Uterus (tissue), 4 donors: Measurements from ENCODE around the gene EPHB2. TPM values are rescaled to one million over a fixed set of nuclear protein-coding genes. Genes with fewer than 3 reads are reported as not detected.

Experiments used
- DNase-seq, 2 donors: peaks; one replicate each; pipeline ENCODE4 v3.0.0-alpha.2; 2019 to 2020
- H3K27ac ChIP-seq, 2 donors: fragments of 200-600 bp; sonication (generic); 1 replicate in 1 of 2; 2 replicates in 1 of 2; pipeline ENCODE4 v1.5.1; 2016 to 2018
- H3K27me3 ChIP-seq, 2 donors: fragments of 200-600 bp; sonication (generic); one replicate each; pipeline ENCODE4 v1.5.1; 2018 to 2019; ENCODE audit warnings: control low read depth in 1 of 2
- H3K36me3 ChIP-seq, 2 donors: fragments of 200-600 bp; sonication (generic); one replicate each; pipeline ENCODE4 v1.5.1; 2019; ENCODE audit warnings: control low read depth in 1 of 2
- H3K4me1 ChIP-seq, 2 donors: fragments of 200-600 bp; sonication (generic); one replicate each; pipeline ENCODE4 v1.5.1; 2018 to 2019; ENCODE audit warnings: control low read depth in 1 of 2
- H3K4me3 ChIP-seq, 2 donors: fragments of 200-600 bp; sonication (generic); 1 replicate in 1 of 2; 2 replicates in 1 of 2; pipeline ENCODE4 v1.5.1; 2018 to 2019; ENCODE audit warnings: mild to moderate bottlenecking in 1 of 2
- H3K9me3 ChIP-seq, 2 donors: fragments of 200-600 bp; sonication (generic); one replicate each; pipeline ENCODE4 v1.5.1; 2019; ENCODE audit warnings: control low read depth in 1 of 2
- POLR2A ChIP-seq, 2 donors: fragments of 450-650 bp; IDR thresholded peaks; one replicate each; pipeline ENCODE4 v1.6.1; 2016; ENCODE audit warnings: antibody characterized with exemption in 2 of 2, mild to moderate bottlenecking in 1 of 2, moderate library complexity in 1 of 2
- intact Hi-C: fragments of 100-400 bp; cut with DNase I; formaldehyde crosslinking; loops from one replicate; pipeline ENCODE4 v1.15.1; 2023; ENCODE audit warnings: low total_unique reads
- microRNA-seq: library from miRNA; unstranded; fragments of <30 nt; microRNA quantifications from one replicate; pipeline ENCODE4, GENCODE V29; 2016; ENCODE audit warnings: borderline microRNAs expressed, borderline replicate concordance
- small RNA-seq: library from RNA; depleted of rRNA; stranded (forward); fragments of <200 nt; gene quantifications from one replicate; pipeline ENCODE3, GENCODE V24; 2016
- total RNA-seq, 4 donors: library from RNA; depleted of rRNA in 3 of 4; stranded (reverse); fragments of >200 nt in 3 of 4; gene quantifications; one replicate each; pipeline versions ENCODE4 v1.1.0 to v1.2.4, GENCODE V29; 2014 to 2023
- TF ChIP-seq, protein P1 (sequence below), 4 experiments: fragments of 200-600 bp in 2 of 4; fragments of 450-650 bp in 2 of 4; sonication (generic) in 2 of 4; IDR thresholded peaks; one replicate each; pipeline ENCODE4 v1.5.1; 2016 to 2019; ENCODE audit warnings: antibody characterized with exemption in 4 of 4, mild to moderate bottlenecking in 2 of 4, moderate library complexity in 1 of 4
- donor health status: DM: yes; HTN: yes; CAD: no.

Gene EPHB2
- total RNA-seq, 4 donors from 2014 or later, result under 0.01 to 49.6 (median 2.2) TPM

DNA sequence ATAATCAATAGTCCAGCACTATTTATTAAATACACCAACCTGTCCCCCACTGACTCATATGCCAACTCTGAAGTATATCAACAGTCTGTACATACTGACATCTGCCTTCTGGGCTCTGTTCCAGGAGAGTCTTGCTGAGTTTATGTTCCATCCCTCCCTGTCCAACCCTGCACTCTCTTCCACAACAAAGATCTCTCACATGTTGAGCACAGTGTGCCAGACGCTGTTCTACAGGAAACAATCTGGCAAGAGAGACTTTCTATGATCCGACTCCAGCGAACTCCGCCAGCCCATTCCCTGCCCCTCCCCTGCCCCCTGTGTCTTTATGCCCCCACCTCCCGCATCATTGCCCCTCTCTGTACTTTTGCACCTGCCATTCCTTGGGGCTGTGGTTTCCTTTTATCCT lies 258.7 kb downstream of the EPHB2 start:
- Histone ChIP-seq H3K4me3 (no peak overlapping the region), H3K27ac (no peak overlapping the region), H3K36me3 (no peaks in the 10 kb centered on the region), H3K27me3 (peaks cover 0 to 8% of the 10 kb centered on the region in 2 donors), H3K4me1 (no peaks in the 10 kb centered on the region), H3K9me3 (no peaks in the 10 kb centered on the region)
- DNase-seq, result no peak
- TF ChIP-seq POLR2A (IDR thresholded peaks at IDR 0.05), result no peak
- TF ChIP-seq, protein P1, sequence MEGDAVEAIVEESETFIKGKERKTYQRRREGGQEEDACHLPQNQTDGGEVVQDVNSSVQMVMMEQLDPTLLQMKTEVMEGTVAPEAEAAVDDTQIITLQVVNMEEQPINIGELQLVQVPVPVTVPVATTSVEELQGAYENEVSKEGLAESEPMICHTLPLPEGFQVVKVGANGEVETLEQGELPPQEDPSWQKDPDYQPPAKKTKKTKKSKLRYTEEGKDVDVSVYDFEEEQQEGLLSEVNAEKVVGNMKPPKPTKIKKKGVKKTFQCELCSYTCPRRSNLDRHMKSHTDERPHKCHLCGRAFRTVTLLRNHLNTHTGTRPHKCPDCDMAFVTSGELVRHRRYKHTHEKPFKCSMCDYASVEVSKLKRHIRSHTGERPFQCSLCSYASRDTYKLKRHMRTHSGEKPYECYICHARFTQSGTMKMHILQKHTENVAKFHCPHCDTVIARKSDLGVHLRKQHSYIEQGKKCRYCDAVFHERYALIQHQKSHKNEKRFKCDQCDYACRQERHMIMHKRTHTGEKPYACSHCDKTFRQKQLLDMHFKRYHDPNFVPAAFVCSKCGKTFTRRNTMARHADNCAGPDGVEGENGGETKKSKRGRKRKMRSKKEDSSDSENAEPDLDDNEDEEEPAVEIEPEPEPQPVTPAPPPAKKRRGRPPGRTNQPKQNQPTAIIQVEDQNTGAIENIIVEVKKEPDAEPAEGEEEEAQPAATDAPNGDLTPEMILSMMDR (IDR thresholded peaks at IDR 0.05), result no peak
- intact Hi-C loops, result no loop called here

DNA sequence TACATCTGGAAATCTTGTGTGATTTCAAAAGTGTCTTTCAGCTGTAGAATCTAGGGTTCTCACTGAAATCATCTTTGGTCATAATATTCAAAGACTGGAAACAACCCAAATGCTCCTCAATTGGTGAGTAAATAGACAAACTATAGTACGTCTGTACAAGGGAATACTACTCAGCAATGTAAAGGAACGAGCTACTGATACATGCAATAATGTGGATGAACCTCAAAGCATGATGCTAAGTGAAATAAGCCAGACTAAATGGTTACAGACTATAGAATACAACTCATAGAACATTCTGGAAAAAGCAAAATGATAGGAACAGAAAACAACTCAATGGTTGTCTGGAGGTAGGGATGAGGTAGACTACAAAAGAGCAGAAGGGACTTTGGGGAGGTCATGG lies 259.5 kb downstream of the EPHB2 start:
- TF ChIP-seq, protein P1 (IDR thresholded peaks at IDR 0.05), result no peak
- TF ChIP-seq POLR2A (IDR thresholded peaks at IDR 0.05), result no peak
- H3K9me3 ChIP-seq, result no peaks in the 10 kb centered on the region
- H3K4me3 ChIP-seq, result no peak overlapping the region
- no peak for DNase-seq
- H3K4me1 ChIP-seq, result no peaks in the 10 kb centered on the region
- H3K27ac ChIP-seq, result no peak overlapping the region
- intact Hi-C loops, result no loop called here
- H3K27me3 ChIP-seq, result peaks cover 0 to 8% of the 10 kb centered on the region in 2 donors
- no peaks in the 10 kb centered on the region for H3K36me3 ChIP-seq

Small RNA genes lying within 50 kb of the gene (microRNA-seq; reads per million reads assigned to microRNA genes)
- not detected for gene MIR4253
- gene MIR4684, result not detected

Small RNA genes lying within 50 kb of the gene (small RNA-seq; reads per million reads assigned to genes)
- not detected for gene MIR4253
- gene MIR4684, result not detected

Other genes with a start within 250 kb of the EPHB2 start
- gene EPHA8, start 147.3 kb upstream of the EPHB2 start, total RNA-seq, result under 1 TPM in 1 of 4 donors, not detected in 3; 0.07 TPM
- gene C1QA, start 74.2 kb upstream of the EPHB2 start, total RNA-seq, result 100 to 1,000 TPM in 1 of 4 donors, 10 to 100 TPM in 3; 33.1 to 114 (median 40.0) TPM
- gene C1QC, start 67.2 kb upstream of the EPHB2 start, total RNA-seq, result 100 to 1,000 TPM in 1 of 4 donors, 10 to 100 TPM in 2, 1 to 10 TPM in 1; 8.2 to 120 (median 28.1) TPM
- gene C1QB, start 57.6 kb upstream of the EPHB2 start, total RNA-seq, result 100 to 1,000 TPM in 1 of 4 donors, 10 to 100 TPM in 3; 22.3 to 183 (median 32.0) TPM